ENCODE results near the gene STX3. TPM values are rescaled to one million over a fixed set of nuclear protein-coding genes. Genes with fewer than 3 reads are reported as not detected.
"Not testable (repeated sequence)": the region's sequence is repeated elsewhere in the genome, so short reads cannot be mapped to it uniquely, and the experiment has no call there.

Gene STX3
- total and polyA plus RNA-seq, 2 of the 13 experiments (the other 11 are each of a cell fraction or from before 2014, with no cell fraction given): 16.5 to 24.0 TPM

DNA sequence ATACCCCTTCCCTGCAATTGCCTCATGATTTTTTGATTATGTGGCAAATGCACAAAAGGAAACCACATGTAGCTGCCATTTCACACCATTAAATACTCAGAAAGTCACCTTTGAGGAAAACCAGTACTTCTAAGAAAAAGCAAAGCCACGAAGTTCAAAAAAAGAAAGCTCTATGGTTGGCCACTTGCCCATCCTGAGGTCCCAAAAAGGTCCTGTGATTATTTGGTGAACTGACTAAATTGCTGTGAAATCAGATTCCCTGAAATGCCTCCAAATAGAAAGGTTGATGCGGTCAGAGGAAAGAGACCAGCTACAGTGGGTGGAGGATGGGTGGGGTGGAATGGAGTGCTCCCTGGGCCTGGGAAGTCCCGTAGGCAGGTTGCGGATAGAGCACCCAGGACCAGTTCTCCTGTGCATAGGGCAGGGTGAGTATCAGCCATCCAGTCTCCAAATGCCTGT lies 28.5 kb downstream of the STX3 start:
- in situ Hi-C loops (cut with HindIII; ENCODE audit: extremely low pct_ligation_motif_present, low pct_unique_long_range_greater_than_20kb) (no loop called here), intact Hi-C loops (cut with micrococcal nuclease; ENCODE audit: unreplicated experiment) (no loop called here)
- no peak for FAIRE-seq
- Histone ChIP-seq H3K27me3 (ENCODE audit: control insufficient read depth in 1 of 2, insufficient read depth in 2 of 2, low read length in 2 of 2) (no peaks in the 10 kb centered on the region), H4K20me1 (ENCODE audit: insufficient read depth, low read length) (no peaks in the 10 kb centered on the region), H3K4me3 (replicated peaks in 1 of 3; ENCODE audit: insufficient read depth in 1 of 3, low read depth in 2 of 3, low read length in 3 of 3) (no peak overlapping the region), H3K4me1 (ENCODE audit: insufficient read depth, low read length) (peaks cover 16% of the 10 kb centered on the region), H3K9ac (ENCODE audit: insufficient read depth, low read depth, low read length) (no peak overlapping the region), H3K36me3 (replicated peaks in 1 of 2; ENCODE audit: control insufficient read depth in 1 of 2, insufficient read depth in 2 of 2, low read length in 2 of 2) (peaks cover 4 to 5% of the 10 kb centered on the region in 2 experiments; a peak in 4 of 5 replicates), H3K4me2 (ENCODE audit: low read depth, low read length) (no peak overlapping the region), H3K9me3 (ENCODE audit: low read length) (no peaks in the 10 kb centered on the region), H3K27ac (ENCODE audit: extremely low read length, insufficient read depth, low read length) (no peak overlapping the region), H3K79me2 (ENCODE audit: insufficient read depth, low read length) (no peaks in the 10 kb centered on the region), H2AFZ (ENCODE audit: low read length) (no peak overlapping the region)
- ATAC-seq: no peak
- POLR2A ChIA-PET: no interaction called here
- no peak for DNase-seq (ENCODE audit: low spot score)
- BruUV-seq (replicated peaks): no TSS peak
- TF ChIP-seq SATB2 (CRISPR knock-in tag; IDR thresholded peaks at IDR 0.05): no peak
- TF ChIP-seq, protein P1, sequence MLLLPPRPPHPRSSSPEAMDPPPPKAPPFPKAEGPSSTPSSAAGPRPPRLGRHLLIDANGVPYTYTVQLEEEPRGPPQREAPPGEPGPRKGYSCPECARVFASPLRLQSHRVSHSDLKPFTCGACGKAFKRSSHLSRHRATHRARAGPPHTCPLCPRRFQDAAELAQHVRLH (CRISPR knock-in tag; IDR thresholded peaks at IDR 0.05; ENCODE audit: borderline replicate concordance, low read depth): no peak
- 94% methylated on average over 4 of the region's 4 CpGs for WGBS (ENCODE audit: low lambda C conversion rate)
- CTCF ChIA-PET (ENCODE audit: low intra/inter-chr PET ratio, low total read pairs): no interaction called here

DNA sequence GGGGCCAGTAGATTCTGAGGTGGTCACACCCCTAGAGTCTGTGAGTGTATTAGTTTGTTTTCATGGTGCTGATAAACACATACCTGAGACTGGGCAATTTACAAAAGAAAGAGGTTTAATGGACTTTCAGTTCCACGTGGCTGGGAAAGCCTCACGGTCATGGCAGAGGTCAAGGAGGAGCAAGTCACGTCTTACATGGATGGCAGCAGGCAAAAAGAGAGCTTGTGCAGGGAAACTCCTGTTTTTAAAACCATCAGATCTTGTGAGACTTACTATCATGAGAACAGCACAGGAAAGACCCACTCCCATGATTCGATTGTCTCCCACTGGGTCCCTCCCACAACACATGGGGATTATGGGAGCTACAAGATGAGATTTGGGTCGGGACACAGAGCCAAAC lies 29.3 kb downstream of the STX3 start:
- in situ Hi-C loops (cut with HindIII; ENCODE audit: extremely low pct_ligation_motif_present, low pct_unique_long_range_greater_than_20kb); BruUV-seq (replicated peaks); ATAC-seq; H3K4me2 ChIP-seq (ENCODE audit: low read depth, low read length); POLR2A ChIA-PET; FAIRE-seq; H3K9me3 ChIP-seq (ENCODE audit: low read length); H3K79me2 ChIP-seq (ENCODE audit: insufficient read depth, low read length); H3K9ac ChIP-seq (ENCODE audit: insufficient read depth, low read depth, low read length); H3K27ac ChIP-seq (ENCODE audit: extremely low read length, insufficient read depth, low read length); intact Hi-C loops (cut with micrococcal nuclease; ENCODE audit: unreplicated experiment); H3K36me3 ChIP-seq (replicated peaks in 1 of 2; ENCODE audit: control insufficient read depth in 1 of 2, insufficient read depth in 2 of 2, low read length in 2 of 2); H2AFZ ChIP-seq (ENCODE audit: low read length); DNase-seq (ENCODE audit: low spot score); H4K20me1 ChIP-seq (ENCODE audit: insufficient read depth, low read length); H3K27me3 ChIP-seq (ENCODE audit: control insufficient read depth in 1 of 2, insufficient read depth in 2 of 2, low read length in 2 of 2); H3K4me3 ChIP-seq (replicated peaks in 1 of 3; ENCODE audit: insufficient read depth in 1 of 3, low read depth in 2 of 3, low read length in 3 of 3); CTCF ChIA-PET (ENCODE audit: low intra/inter-chr PET ratio, low total read pairs): not testable (repeated sequence)
- WGBS (ENCODE audit: low lambda C conversion rate): 91% methylated on average over 5 of the region's 5 CpGs
- H3K4me1 ChIP-seq (ENCODE audit: insufficient read depth, low read length): peaks cover 15% of the 10 kb centered on the region
